WTC11 (cell line): ENCODE results near the gene ABLIM3. TPM values are rescaled to one million over a fixed set of nuclear protein-coding genes. Genes with fewer than 3 reads are reported as not detected.

Experiments used
- ATAC-seq: fragments of 200-7000 bp; cut with Tn5 transposase; 2 replicates; pipeline ENCODE4 v1.10.0; 2021; ENCODE audit warnings: mild to moderate bottlenecking, moderate library complexity
- CTCF ChIA-PET: fragments of 300-600 bp; sonication (Branson Sonifier 250); formaldehyde crosslinking; loops from one replicate; lab custom pipeline; 2021; ENCODE audit warnings: antibody characterized with exemption; lab: Charles Lee
- POLR2A ChIA-PET: fragments of 350-600 bp; sonication (Branson Sonifier 250); formaldehyde crosslinking; loops from one replicate; lab custom pipeline; 2021; ENCODE audit warnings: antibody characterized with exemption; lab: Charles Lee
- DNase-seq: peaks from one replicate; pipeline ENCODE4 v3.0.0; 2021; ENCODE audit warnings: low spot score
- H3K27ac Mint-ChIP-seq: 2 replicates; pipeline ENCODE4 v1.8.0; 2021; ENCODE audit warnings: mixed read lengths
- H3K27me3 Mint-ChIP-seq: 2 replicates; pipeline ENCODE4 v1.8.0; 2021; ENCODE audit warnings: low read depth, mild to moderate bottlenecking, moderate library complexity, mixed read lengths
- H3K36me3 Mint-ChIP-seq: 2 replicates; pipeline ENCODE4 v1.8.0; 2021; ENCODE audit warnings: mixed read lengths
- H3K4me1 Mint-ChIP-seq: 2 replicates; pipeline ENCODE4 v1.8.0; 2022; ENCODE audit warnings: mixed read lengths
- H3K4me3 Mint-ChIP-seq: 2 replicates; pipeline ENCODE4 v1.8.0; 2021; ENCODE audit warnings: mild to moderate bottlenecking, moderate library complexity, mixed read lengths
- H3K9me3 Mint-ChIP-seq: 2 replicates; pipeline ENCODE4 v1.8.0; 2021; ENCODE audit warnings: mixed read lengths
- ATF1 ChIP-seq: sonication (generic); formaldehyde crosslinking; IDR thresholded peaks from 2 replicates; pipeline ENCODE4 v1.8.1; 2023; ENCODE audit warnings: mild to moderate bottlenecking, moderate library complexity, missing genetic modification reagents
- ESRRA ChIP-seq: sonication (generic); formaldehyde crosslinking; IDR thresholded peaks from 2 replicates; pipeline ENCODE4 v1.8.1; 2022; ENCODE audit warnings: mild to moderate bottlenecking, missing genetic modification reagents, borderline replicate concordance
- FOXP1 ChIP-seq: sonication (generic); formaldehyde crosslinking; IDR thresholded peaks from 2 replicates; pipeline ENCODE4 v1.8.0; 2022; ENCODE audit warnings: missing genetic modification reagents, mild to moderate bottlenecking, moderate library complexity, borderline replicate concordance
- GTF2I ChIP-seq: fragments of 250-450 bp; sonication (Bioruptor Pico); conservative IDR thresholded peaks from 2 replicates; pipeline ENCODE4 v1.4.0; 2021; ENCODE audit warnings: mild to moderate bottlenecking
- HMGA2 ChIP-seq: fragments of 250-450 bp; sonication (Bioruptor Pico); IDR thresholded peaks from 2 replicates; pipeline ENCODE4 v1.4.0; 2021; ENCODE audit warnings: mild to moderate bottlenecking, moderate library complexity
- JAZF1 ChIP-seq: fragments of 250-450 bp; sonication (Bioruptor Pico); IDR thresholded peaks from 2 replicates; pipeline ENCODE4 v1.9.0; 2021; ENCODE audit warnings: moderate library complexity, mild to moderate bottlenecking, inconsistent platforms
- NR3C1 ChIP-seq: sonication (generic); formaldehyde crosslinking; conservative IDR thresholded peaks from 2 replicates; pipeline ENCODE4 v1.8.1; 2023; ENCODE audit warnings: low read depth, mild to moderate bottlenecking, missing genetic modification reagents
- SP1 ChIP-seq: sonication (generic); formaldehyde crosslinking; conservative IDR thresholded peaks from 2 replicates; pipeline ENCODE4 v1.8.1; 2022; ENCODE audit warnings: missing genetic modification reagents
- ZNF317 ChIP-seq: sonication (generic); formaldehyde crosslinking; IDR thresholded peaks from 2 replicates; pipeline ENCODE4 v1.8.1; 2023; ENCODE audit warnings: low read depth, mild to moderate bottlenecking, moderate library complexity, missing genetic modification reagents, borderline replicate concordance
- ZNF423 ChIP-seq: fragments of 250-450 bp; sonication (Bioruptor Pico); IDR thresholded peaks from 2 replicates; pipeline ENCODE4 v2.1.2; 2022; ENCODE audit warnings: mild to moderate bottlenecking, moderate library complexity
- total RNA-seq: library from RNA; stranded (reverse); gene quantifications from 3 replicates; pipeline ENCODE4 v1.2.3, GENCODE V29; 2021
- TF ChIP-seq, protein P1 (sequence below): sonication (generic); formaldehyde crosslinking; IDR thresholded peaks from 2 replicates; pipeline ENCODE4 v1.8.1; 2023; ENCODE audit warnings: mild to moderate bottlenecking, missing genetic modification reagents, borderline replicate concordance
- TF ChIP-seq, protein P2 (sequence below): sonication (generic); formaldehyde crosslinking; IDR thresholded peaks from 2 replicates; pipeline ENCODE4 v1.8.0; 2022; ENCODE audit warnings: missing genetic modification reagents
- TF ChIP-seq, protein P3 (sequence below): sonication (generic); formaldehyde crosslinking; IDR thresholded peaks from 2 replicates; pipeline ENCODE4 v1.8.0; 2022; ENCODE audit warnings: mild to moderate bottlenecking, missing genetic modification reagents
- TF ChIP-seq, protein P4 (sequence below): sonication (generic); formaldehyde crosslinking; IDR thresholded peaks from 2 replicates; pipeline ENCODE4 v1.8.0; 2023; ENCODE audit warnings: missing genetic modification reagents, mild to moderate bottlenecking, borderline replicate concordance
- TF ChIP-seq, protein P5 (sequence below): sonication (generic); formaldehyde crosslinking; IDR thresholded peaks from 2 replicates; pipeline ENCODE4 v1.8.1; 2023; ENCODE audit warnings: mild to moderate bottlenecking, missing genetic modification reagents

Gene ABLIM3
- total RNA-seq, 1 experiment from 2014 or later, result 0.33 TPM

DNA sequence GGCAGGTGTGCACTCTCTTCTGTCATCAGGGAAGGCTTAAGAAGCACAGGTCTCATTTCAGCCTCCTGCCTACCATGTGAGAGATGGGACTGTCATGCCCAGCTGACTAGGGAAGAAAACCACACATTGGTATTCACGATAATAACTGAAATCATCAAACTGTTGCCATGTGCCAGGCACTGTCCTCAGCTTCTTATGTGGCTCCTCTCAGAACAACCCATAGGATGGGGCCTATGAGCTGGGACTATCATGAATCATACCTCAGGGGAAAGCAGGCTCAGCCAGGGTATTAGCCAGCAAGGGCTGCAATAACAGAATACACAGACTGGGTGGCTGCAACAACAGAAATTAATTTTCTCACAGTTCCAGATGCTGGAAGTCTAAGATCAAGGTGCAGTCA, 133.6 kb downstream of the ABLIM3 start:
- Mint-ChIP-seq H3K4me1 (peaks cover 27% of the 10 kb centered on the region), H3K9me3 (peaks cover 3% of the 10 kb centered on the region; the same call in 1 of the 2 replicates), H3K4me3 (no peak overlapping the region), H3K27ac (no peak overlapping the region), H3K27me3 (peaks cover 42% of the 10 kb centered on the region), H3K36me3 (no peaks in the 10 kb centered on the region; the same call in 1 of the 2 replicates)
- ChIA-PET CTCF (interaction anchor here (1.2 kb wide), 1 partner anchor 34 kb away, joined by 3 read pairs; no protein-coding TSS in a partner anchor), POLR2A (no interaction called here)
- TF ChIP-seq ZNF423 (CRISPR knock-in tag) (no peak), HMGA2 (CRISPR knock-in tag) (no peak), NR3C1 (CRISPR knock-in tag) (no peak), FOXP1 (CRISPR knock-in tag) (no peak), JAZF1 (CRISPR knock-in tag) (no peak), ZNF317 (CRISPR knock-in tag) (no peak), ESRRA (no peak), SP1 (CRISPR knock-in tag) (no peak), GTF2I (CRISPR knock-in tag) (no peak), ATF1 (CRISPR knock-in tag) (no peak)
- TF ChIP-seq, protein P1, sequence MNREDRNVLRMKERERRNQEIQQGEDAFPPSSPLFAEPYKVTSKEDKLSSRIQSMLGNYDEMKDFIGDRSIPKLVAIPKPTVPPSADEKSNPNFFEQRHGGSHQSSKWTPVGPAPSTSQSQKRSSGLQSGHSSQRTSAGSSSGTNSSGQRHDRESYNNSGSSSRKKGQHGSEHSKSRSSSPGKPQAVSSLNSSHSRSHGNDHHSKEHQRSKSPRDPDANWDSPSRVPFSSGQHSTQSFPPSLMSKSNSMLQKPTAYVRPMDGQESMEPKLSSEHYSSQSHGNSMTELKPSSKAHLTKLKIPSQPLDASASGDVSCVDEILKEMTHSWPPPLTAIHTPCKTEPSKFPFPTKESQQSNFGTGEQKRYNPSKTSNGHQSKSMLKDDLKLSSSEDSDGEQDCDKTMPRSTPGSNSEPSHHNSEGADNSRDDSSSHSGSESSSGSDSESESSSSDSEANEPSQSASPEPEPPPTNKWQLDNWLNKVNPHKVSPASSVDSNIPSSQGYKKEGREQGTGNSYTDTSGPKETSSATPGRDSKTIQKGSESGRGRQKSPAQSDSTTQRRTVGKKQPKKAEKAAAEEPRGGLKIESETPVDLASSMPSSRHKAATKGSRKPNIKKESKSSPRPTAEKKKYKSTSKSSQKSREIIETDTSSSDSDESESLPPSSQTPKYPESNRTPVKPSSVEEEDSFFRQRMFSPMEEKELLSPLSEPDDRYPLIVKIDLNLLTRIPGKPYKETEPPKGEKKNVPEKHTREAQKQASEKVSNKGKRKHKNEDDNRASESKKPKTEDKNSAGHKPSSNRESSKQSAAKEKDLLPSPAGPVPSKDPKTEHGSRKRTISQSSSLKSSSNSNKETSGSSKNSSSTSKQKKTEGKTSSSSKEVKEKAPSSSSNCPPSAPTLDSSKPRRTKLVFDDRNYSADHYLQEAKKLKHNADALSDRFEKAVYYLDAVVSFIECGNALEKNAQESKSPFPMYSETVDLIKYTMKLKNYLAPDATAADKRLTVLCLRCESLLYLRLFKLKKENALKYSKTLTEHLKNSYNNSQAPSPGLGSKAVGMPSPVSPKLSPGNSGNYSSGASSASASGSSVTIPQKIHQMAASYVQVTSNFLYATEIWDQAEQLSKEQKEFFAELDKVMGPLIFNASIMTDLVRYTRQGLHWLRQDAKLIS (CRISPR knock-in tag), result no peak
- TF ChIP-seq, protein P2, sequence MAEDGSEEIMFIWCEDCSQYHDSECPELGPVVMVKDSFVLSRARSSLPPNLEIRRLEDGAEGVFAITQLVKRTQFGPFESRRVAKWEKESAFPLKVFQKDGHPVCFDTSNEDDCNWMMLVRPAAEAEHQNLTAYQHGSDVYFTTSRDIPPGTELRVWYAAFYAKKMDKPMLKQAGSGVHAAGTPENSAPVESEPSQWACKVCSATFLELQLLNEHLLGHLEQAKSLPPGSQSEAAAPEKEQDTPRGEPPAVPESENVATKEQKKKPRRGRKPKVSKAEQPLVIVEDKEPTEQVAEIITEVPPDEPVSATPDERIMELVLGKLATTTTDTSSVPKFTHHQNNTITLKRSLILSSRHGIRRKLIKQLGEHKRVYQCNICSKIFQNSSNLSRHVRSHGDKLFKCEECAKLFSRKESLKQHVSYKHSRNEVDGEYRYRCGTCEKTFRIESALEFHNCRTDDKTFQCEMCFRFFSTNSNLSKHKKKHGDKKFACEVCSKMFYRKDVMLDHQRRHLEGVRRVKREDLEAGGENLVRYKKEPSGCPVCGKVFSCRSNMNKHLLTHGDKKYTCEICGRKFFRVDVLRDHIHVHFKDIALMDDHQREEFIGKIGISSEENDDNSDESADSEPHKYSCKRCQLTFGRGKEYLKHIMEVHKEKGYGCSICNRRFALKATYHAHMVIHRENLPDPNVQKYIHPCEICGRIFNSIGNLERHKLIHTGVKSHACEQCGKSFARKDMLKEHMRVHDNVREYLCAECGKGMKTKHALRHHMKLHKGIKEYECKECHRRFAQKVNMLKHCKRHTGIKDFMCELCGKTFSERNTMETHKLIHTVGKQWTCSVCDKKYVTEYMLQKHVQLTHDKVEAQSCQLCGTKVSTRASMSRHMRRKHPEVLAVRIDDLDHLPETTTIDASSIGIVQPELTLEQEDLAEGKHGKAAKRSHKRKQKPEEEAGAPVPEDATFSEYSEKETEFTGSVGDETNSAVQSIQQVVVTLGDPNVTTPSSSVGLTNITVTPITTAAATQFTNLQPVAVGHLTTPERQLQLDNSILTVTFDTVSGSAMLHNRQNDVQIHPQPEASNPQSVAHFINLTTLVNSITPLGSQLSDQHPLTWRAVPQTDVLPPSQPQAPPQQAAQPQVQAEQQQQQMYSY (CRISPR knock-in tag), result no peak
- TF ChIP-seq, protein P3, sequence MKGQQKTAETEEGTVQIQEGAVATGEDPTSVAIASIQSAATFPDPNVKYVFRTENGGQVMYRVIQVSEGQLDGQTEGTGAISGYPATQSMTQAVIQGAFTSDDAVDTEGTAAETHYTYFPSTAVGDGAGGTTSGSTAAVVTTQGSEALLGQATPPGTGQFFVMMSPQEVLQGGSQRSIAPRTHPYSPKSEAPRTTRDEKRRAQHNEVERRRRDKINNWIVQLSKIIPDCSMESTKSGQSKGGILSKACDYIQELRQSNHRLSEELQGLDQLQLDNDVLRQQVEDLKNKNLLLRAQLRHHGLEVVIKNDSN (CRISPR knock-in tag), result no peak
- TF ChIP-seq, protein P4, sequence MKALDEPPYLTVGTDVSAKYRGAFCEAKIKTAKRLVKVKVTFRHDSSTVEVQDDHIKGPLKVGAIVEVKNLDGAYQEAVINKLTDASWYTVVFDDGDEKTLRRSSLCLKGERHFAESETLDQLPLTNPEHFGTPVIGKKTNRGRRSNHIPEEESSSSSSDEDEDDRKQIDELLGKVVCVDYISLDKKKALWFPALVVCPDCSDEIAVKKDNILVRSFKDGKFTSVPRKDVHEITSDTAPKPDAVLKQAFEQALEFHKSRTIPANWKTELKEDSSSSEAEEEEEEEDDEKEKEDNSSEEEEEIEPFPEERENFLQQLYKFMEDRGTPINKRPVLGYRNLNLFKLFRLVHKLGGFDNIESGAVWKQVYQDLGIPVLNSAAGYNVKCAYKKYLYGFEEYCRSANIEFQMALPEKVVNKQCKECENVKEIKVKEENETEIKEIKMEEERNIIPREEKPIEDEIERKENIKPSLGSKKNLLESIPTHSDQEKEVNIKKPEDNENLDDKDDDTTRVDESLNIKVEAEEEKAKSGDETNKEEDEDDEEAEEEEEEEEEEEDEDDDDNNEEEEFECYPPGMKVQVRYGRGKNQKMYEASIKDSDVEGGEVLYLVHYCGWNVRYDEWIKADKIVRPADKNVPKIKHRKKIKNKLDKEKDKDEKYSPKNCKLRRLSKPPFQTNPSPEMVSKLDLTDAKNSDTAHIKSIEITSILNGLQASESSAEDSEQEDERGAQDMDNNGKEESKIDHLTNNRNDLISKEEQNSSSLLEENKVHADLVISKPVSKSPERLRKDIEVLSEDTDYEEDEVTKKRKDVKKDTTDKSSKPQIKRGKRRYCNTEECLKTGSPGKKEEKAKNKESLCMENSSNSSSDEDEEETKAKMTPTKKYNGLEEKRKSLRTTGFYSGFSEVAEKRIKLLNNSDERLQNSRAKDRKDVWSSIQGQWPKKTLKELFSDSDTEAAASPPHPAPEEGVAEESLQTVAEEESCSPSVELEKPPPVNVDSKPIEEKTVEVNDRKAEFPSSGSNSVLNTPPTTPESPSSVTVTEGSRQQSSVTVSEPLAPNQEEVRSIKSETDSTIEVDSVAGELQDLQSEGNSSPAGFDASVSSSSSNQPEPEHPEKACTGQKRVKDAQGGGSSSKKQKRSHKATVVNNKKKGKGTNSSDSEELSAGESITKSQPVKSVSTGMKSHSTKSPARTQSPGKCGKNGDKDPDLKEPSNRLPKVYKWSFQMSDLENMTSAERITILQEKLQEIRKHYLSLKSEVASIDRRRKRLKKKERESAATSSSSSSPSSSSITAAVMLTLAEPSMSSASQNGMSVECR (CRISPR knock-in tag), result no peak
- TF ChIP-seq, protein P5, sequence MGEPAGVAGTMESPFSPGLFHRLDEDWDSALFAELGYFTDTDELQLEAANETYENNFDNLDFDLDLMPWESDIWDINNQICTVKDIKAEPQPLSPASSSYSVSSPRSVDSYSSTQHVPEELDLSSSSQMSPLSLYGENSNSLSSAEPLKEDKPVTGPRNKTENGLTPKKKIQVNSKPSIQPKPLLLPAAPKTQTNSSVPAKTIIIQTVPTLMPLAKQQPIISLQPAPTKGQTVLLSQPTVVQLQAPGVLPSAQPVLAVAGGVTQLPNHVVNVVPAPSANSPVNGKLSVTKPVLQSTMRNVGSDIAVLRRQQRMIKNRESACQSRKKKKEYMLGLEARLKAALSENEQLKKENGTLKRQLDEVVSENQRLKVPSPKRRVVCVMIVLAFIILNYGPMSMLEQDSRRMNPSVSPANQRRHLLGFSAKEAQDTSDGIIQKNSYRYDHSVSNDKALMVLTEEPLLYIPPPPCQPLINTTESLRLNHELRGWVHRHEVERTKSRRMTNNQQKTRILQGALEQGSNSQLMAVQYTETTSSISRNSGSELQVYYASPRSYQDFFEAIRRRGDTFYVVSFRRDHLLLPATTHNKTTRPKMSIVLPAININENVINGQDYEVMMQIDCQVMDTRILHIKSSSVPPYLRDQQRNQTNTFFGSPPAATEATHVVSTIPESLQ, result no peak
- ATAC-seq (no peak), DNase-seq (no peak)
